HG03565 (cell line): ENCODE measurements around the gene SNCG.
"Not testable (repeated sequence)": the region's sequence is repeated elsewhere in the genome, so short reads cannot be mapped to it uniquely, and the experiment has no call there.

Experiments used
- ATAC-seq: cut with Tn5 transposase; IDR thresholded peaks from one replicate; pipeline ENCODE4 v1.9.1; 2021; ENCODE audit warnings: mild to moderate bottlenecking, moderate library complexity; ENCODE audit not compliant: unreplicated experiment

SNCG gene

GRCh38 chr10:86958116-86958900 lies at the start of gene SNCG:
SNCG (plus strand) TSS chr10:86958599; CDS start chr10:86958698, 99 bp downstream.
- no peak for ATAC-seq

GRCh38 chr10:86914734-86915133 lies 43.7 kb upstream of the SNCG start:
- ATAC-seq, result no peak

- no peak for ATAC-seq
Observed at GRCh38 chr10:86918022-86918471, 40.4 kb upstream of the SNCG start.

- no peak for ATAC-seq
Observed at GRCh38 chr10:86922553-86922961, 35.8 kb upstream of the SNCG start.

GRCh38 chr10:86929468-86930380 lies 28.7 kb upstream of the SNCG start:
- ATAC-seq, result no peak

GRCh38 chr10:86931872-86932271 lies 26.5 kb upstream of the SNCG start:
- ATAC-seq, result no peak

GRCh38 chr10:86932674-86933073 lies 25.7 kb upstream of the SNCG start:
- ATAC-seq, result no peak

GRCh38 chr10:86934162-86934711 lies 24.2 kb upstream of the SNCG start:
- ATAC-seq, result not testable (repeated sequence)

GRCh38 chr10:86936661-86937501 lies 21.5 kb upstream of the SNCG start:
- ATAC-seq, result no peak

GRCh38 chr10:86937502-86938154 lies 20.8 kb upstream of the SNCG start:
- ATAC-seq, result no peak

GRCh38 chr10:86938260-86938659 lies 20.1 kb upstream of the SNCG start:
- ATAC-seq, result no peak

GRCh38 chr10:86940076-86940475 lies 18.3 kb upstream of the SNCG start:
- ATAC-seq, result not testable (repeated sequence)

- ATAC-seq, result no peak
Observed at GRCh38 chr10:86940677-86941076, 17.7 kb upstream of the SNCG start.

- no peak for ATAC-seq
Observed at GRCh38 chr10:86941426-86941825, 17.0 kb upstream of the SNCG start.

GRCh38 chr10:86941991-86942421 lies 16.4 kb upstream of the SNCG start:
- ATAC-seq, result no peak

GRCh38 chr10:86942441-86943315 lies 15.7 kb upstream of the SNCG start:
- ATAC-seq, result no peak

- no peak for ATAC-seq
Observed at GRCh38 chr10:86943316-86944030, 14.9 kb upstream of the SNCG start.

- ATAC-seq, result no peak
Observed at GRCh38 chr10:86944031-86944419, 14.4 kb upstream of the SNCG start.
